Activated naive CD8-positive, alpha-beta T cell treated with anti-CD3 and anti-CD28 coated beads, Interleukin-2, amount 10 ng/mL, durations not matched to agents 7 days and 5 days (primary cell): Measurements from ENCODE around the gene DCUN1D1. TPM values are rescaled to one million over a fixed set of nuclear protein-coding genes. Genes with fewer than 3 reads are reported as not detected.
A peak's percentile ranks its signal among the peaks of the same experiment; 100 is the strongest.

Source experiments
- ATAC-seq: fragments of 150-1000 bp; cut with Tn5 transposase; one replicate; pipeline ENCODE4 v1.10.0; 2021; ENCODE audit warnings: low read depth, moderate library complexity
- POLR2A ChIA-PET: fragments of 350-600 bp; sonication (Branson Sonifier 250); formaldehyde crosslinking; loops from one replicate; lab custom pipeline; 2021; ENCODE audit warnings: antibody characterized with exemption; lab: Charles Lee
- DNase-seq: peaks from one replicate; pipeline ENCODE4 v3.0.0; 2021
- H3K27ac Mint-ChIP-seq: one replicate; pipeline ENCODE4 v1.8.0; 2022; ENCODE audit warnings: mild to moderate bottlenecking, mixed read lengths
- H3K27me3 Mint-ChIP-seq: one replicate; pipeline ENCODE4 v1.8.0; 2022; ENCODE audit warnings: mild to moderate bottlenecking, moderate library complexity, mixed read lengths
- H3K36me3 Mint-ChIP-seq: one replicate; pipeline ENCODE4 v1.8.0; 2021; ENCODE audit warnings: mild to moderate bottlenecking, mixed read lengths
- H3K4me1 Mint-ChIP-seq: one replicate; pipeline ENCODE4 v1.8.0; 2021; ENCODE audit warnings: mixed read lengths
- H3K4me3 Mint-ChIP-seq: one replicate; pipeline ENCODE4 v1.8.0; 2022; ENCODE audit warnings: mild to moderate bottlenecking, moderate library complexity, mixed read lengths
- H3K9me3 Mint-ChIP-seq: one replicate; pipeline ENCODE4 v1.8.0; 2021; ENCODE audit warnings: mixed read lengths
- total RNA-seq, 2 experiments: library from RNA; stranded (reverse); gene quantifications; one replicate each; pipeline ENCODE4 v1.2.3, GENCODE V29; 2021

DCUN1D1 gene
- total RNA-seq, 2 experiments from 2014 or later = 68.2 to 69.7 TPM

GRCh38 chr3:182914341-182914740 is 66.0 kb downstream of the DCUN1D1 start:
- peak overlapping the region; percentile 72 for H3K4me3 Mint-ChIP-seq
- H3K4me1 Mint-ChIP-seq = peaks cover 55% of the 10 kb centered on the region
- ATAC-seq = peak; percentile 16
- peaks cover 45% of the 10 kb centered on the region for H3K36me3 Mint-ChIP-seq
- peaks cover 1% of the 10 kb centered on the region for H3K9me3 Mint-ChIP-seq
- POLR2A ChIA-PET = no interaction called here
- no peak for DNase-seq
- no peaks in the 10 kb centered on the region for H3K27me3 Mint-ChIP-seq
- peak overlapping the region; percentile 80 for H3K27ac Mint-ChIP-seq

- ATAC-seq = peak; percentile 34
- peak overlapping the region; percentile 80 for H3K27ac Mint-ChIP-seq
- H3K9me3 Mint-ChIP-seq = peaks cover 1% of the 10 kb centered on the region
- peak overlapping the region; percentile 72 for H3K4me3 Mint-ChIP-seq
- no peak for DNase-seq
- POLR2A ChIA-PET = interaction anchor here (0.9 to 1.3 kb wide), 2 partner anchors 67 to 185 kb away, joined by 3 read pairs; partner anchors contain the start of gene MCCC1
- H3K36me3 Mint-ChIP-seq = peaks cover 44% of the 10 kb centered on the region
- H3K4me1 Mint-ChIP-seq = peaks cover 58% of the 10 kb centered on the region
- H3K27me3 Mint-ChIP-seq = no peaks in the 10 kb centered on the region
Measured at GRCh38 chr3:182913889-182914288, 66.4 kb downstream of the DCUN1D1 start.

- no peak for ATAC-seq
- Mint-ChIP-seq H3K27ac (peak overlapping the region; percentile 93), H3K4me1 (peaks cover 58% of the 10 kb centered on the region)
Measured at GRCh38 chr3:182912474-182912873, 67.9 kb downstream of the DCUN1D1 start.

GRCh38 chr3:182911782-182912111 is 68.6 kb downstream of the DCUN1D1 start:
- Mint-ChIP-seq H3K27me3 (no peaks in the 10 kb centered on the region), H3K4me1 (peaks cover 58% of the 10 kb centered on the region), H3K36me3 (peaks cover 37% of the 10 kb centered on the region), H3K27ac (peak overlapping the region; percentile 93), H3K9me3 (peaks cover 1% of the 10 kb centered on the region), H3K4me3 (peak overlapping the region; percentile 62)
- POLR2A ChIA-PET = no interaction called here
- DNase-seq (no peak), ATAC-seq (no peak)

More at GRCh38 chr3:182912474-182912873, 67.9 kb downstream of the DCUN1D1 start:
- H3K9me3 Mint-ChIP-seq = peaks cover 1% of the 10 kb centered on the region
- H3K4me3 Mint-ChIP-seq = peak overlapping the region; percentile 43
- DNase-seq = no peak
- H3K36me3 Mint-ChIP-seq = peaks cover 40% of the 10 kb centered on the region
- POLR2A ChIA-PET = interaction anchor here (1.3 kb wide), 1 partner anchor 69 kb away, joined by 3 read pairs; no protein-coding TSS in a partner anchor
- no peaks in the 10 kb centered on the region for H3K27me3 Mint-ChIP-seq

- H3K27ac Mint-ChIP-seq = peak overlapping the region; percentile 93
- no peak for DNase-seq
Measured at GRCh38 chr3:182910936-182911781, 69.2 kb downstream of the DCUN1D1 start.

GRCh38 chr3:182909318-182910040 is 70.9 kb downstream of the DCUN1D1 start:
- peaks cover 1% of the 10 kb centered on the region for H3K9me3 Mint-ChIP-seq
- H3K27me3 Mint-ChIP-seq = no peaks in the 10 kb centered on the region
- DNase-seq (no peak), ATAC-seq (no peak)
- H3K27ac Mint-ChIP-seq = peak overlapping the region; percentile 61
- H3K4me3 Mint-ChIP-seq = no peak overlapping the region
- POLR2A ChIA-PET = interaction anchor here (0.7 to 1.8 kb wide), 5 partner anchors 28 to 195 kb away, joined by 3 to 8 read pairs (median 3); partner anchors contain the start of gene MCCC1
- H3K36me3 Mint-ChIP-seq = peaks cover 22% of the 10 kb centered on the region
- peaks cover 48% of the 10 kb centered on the region for H3K4me1 Mint-ChIP-seq

More at GRCh38 chr3:182910936-182911781, 69.2 kb downstream of the DCUN1D1 start:
- POLR2A ChIA-PET = interaction anchor here (0.9 to 1.8 kb wide), 4 partner anchors 26 to 188 kb away, joined by 3 to 8 read pairs (median 4); partner anchors contain the start of gene MCCC1
- Mint-ChIP-seq H3K27me3 (no peaks in the 10 kb centered on the region), H3K4me3 (peak overlapping the region; percentile 62), H3K9me3 (peaks cover 1% of the 10 kb centered on the region), H3K36me3 (peaks cover 36% of the 10 kb centered on the region), H3K4me1 (peaks cover 58% of the 10 kb centered on the region)
- peak; percentile 77 for ATAC-seq

- H3K9me3 Mint-ChIP-seq = peaks cover 1% of the 10 kb centered on the region
- DNase-seq = no peak
- POLR2A ChIA-PET = no interaction called here
- H3K36me3 Mint-ChIP-seq = peaks cover 23% of the 10 kb centered on the region
- peak overlapping the region; percentile 30 for H3K27ac Mint-ChIP-seq
- H3K27me3 Mint-ChIP-seq = no peaks in the 10 kb centered on the region
- H3K4me3 Mint-ChIP-seq = no peak overlapping the region
- no peak for ATAC-seq
- H3K4me1 Mint-ChIP-seq = peaks cover 39% of the 10 kb centered on the region
Measured at GRCh38 chr3:182908471-182908870, 71.9 kb downstream of the DCUN1D1 start.

- no peaks in the 10 kb centered on the region for H3K27me3 Mint-ChIP-seq
Measured at GRCh38 chr3:182906036-182906435, 74.3 kb downstream of the DCUN1D1 start.

GRCh38 chr3:182905623-182906022 is 74.7 kb downstream of the DCUN1D1 start:
- H3K27me3 Mint-ChIP-seq = no peaks in the 10 kb centered on the region
- H3K36me3 Mint-ChIP-seq = peaks cover 8% of the 10 kb centered on the region
- H3K27ac Mint-ChIP-seq = peak overlapping the region; percentile 28
- H3K4me1 Mint-ChIP-seq = peaks cover 15% of the 10 kb centered on the region
- ATAC-seq (no peak), DNase-seq (no peak)
- H3K4me3 Mint-ChIP-seq = no peak overlapping the region
- POLR2A ChIA-PET = no interaction called here
- H3K9me3 Mint-ChIP-seq = no peaks in the 10 kb centered on the region

More at GRCh38 chr3:182906036-182906435, 74.3 kb downstream of the DCUN1D1 start:
- DNase-seq (no peak), ATAC-seq (no peak)
- POLR2A ChIA-PET = no interaction called here
- peak overlapping the region; percentile 28 for H3K27ac Mint-ChIP-seq
- peaks cover 10% of the 10 kb centered on the region for H3K36me3 Mint-ChIP-seq
- H3K4me3 Mint-ChIP-seq = no peak overlapping the region
- H3K4me1 Mint-ChIP-seq = peaks cover 17% of the 10 kb centered on the region
- H3K9me3 Mint-ChIP-seq = no peaks in the 10 kb centered on the region

- no peaks in the 10 kb centered on the region for H3K27me3 Mint-ChIP-seq
- H3K27ac Mint-ChIP-seq = no peak overlapping the region
- ATAC-seq (no peak), DNase-seq (no peak)
- peaks cover 8% of the 10 kb centered on the region for H3K36me3 Mint-ChIP-seq
- peaks cover 4% of the 10 kb centered on the region for H3K4me1 Mint-ChIP-seq
- H3K4me3 Mint-ChIP-seq = no peak overlapping the region
- POLR2A ChIA-PET = no interaction called here
- no peaks in the 10 kb centered on the region for H3K9me3 Mint-ChIP-seq
Measured at GRCh38 chr3:182904164-182904563, 76.2 kb downstream of the DCUN1D1 start.

- ATAC-seq = no peak
- H3K27ac Mint-ChIP-seq = no peak overlapping the region
- H3K4me3 Mint-ChIP-seq = no peak overlapping the region
- no peak for DNase-seq
- peaks cover 10% of the 10 kb centered on the region for H3K36me3 Mint-ChIP-seq
- H3K9me3 Mint-ChIP-seq = no peaks in the 10 kb centered on the region
- POLR2A ChIA-PET = no interaction called here
- no peaks in the 10 kb centered on the region for H3K27me3 Mint-ChIP-seq
- peaks cover 2% of the 10 kb centered on the region for H3K4me1 Mint-ChIP-seq
Measured at GRCh38 chr3:182902236-182902635, 78.1 kb downstream of the DCUN1D1 start.

- Mint-ChIP-seq H3K27ac (no peak overlapping the region), H3K27me3 (no peaks in the 10 kb centered on the region), H3K4me3 (no peak overlapping the region), H3K9me3 (no peaks in the 10 kb centered on the region), H3K4me1 (peaks cover 4% of the 10 kb centered on the region), H3K36me3 (peaks cover 23% of the 10 kb centered on the region)
- POLR2A ChIA-PET = no interaction called here
- no peak for DNase-seq
- ATAC-seq = no peak
Measured at GRCh38 chr3:182896553-182896952, 83.8 kb downstream of the DCUN1D1 start.

- ATAC-seq (no peak), DNase-seq (no peak)
- Mint-ChIP-seq H3K36me3 (peaks cover 23% of the 10 kb centered on the region), H3K9me3 (no peaks in the 10 kb centered on the region), H3K4me3 (no peak overlapping the region), H3K27ac (no peak overlapping the region), H3K27me3 (no peaks in the 10 kb centered on the region), H3K4me1 (peaks cover 4% of the 10 kb centered on the region)
- POLR2A ChIA-PET = no interaction called here
Measured at GRCh38 chr3:182895513-182896112, 84.7 kb downstream of the DCUN1D1 start.
